A673 (cell line): ENCODE data around the gene PPP2R5A. TPM values are rescaled to one million over a fixed set of nuclear protein-coding genes. Genes with fewer than 3 reads are reported as not detected.

Experiments used
- BruUV-seq: library from RNA; stranded (reverse); fragments of 400-500 nt; replicated peaks from 2 replicates; lab custom pipeline; 2021; lab: Mats Ljungman, UMichigan
- CTCF ChIA-PET: fragments of 300-600 bp; sonication (Branson Sonifier 250); formaldehyde crosslinking; loops from one replicate; lab custom pipeline; 2022; ENCODE audit warnings: antibody characterized with exemption; lab: Charles Lee
- POLR2A ChIA-PET: fragments of 300-600 bp; sonication (Branson Sonifier 250); formaldehyde crosslinking; loops from one replicate; lab custom pipeline; 2022; ENCODE audit warnings: antibody characterized with exemption; ENCODE audit not compliant: low non-redundant PET; lab: Charles Lee
- DNase-seq: peaks from one replicate; pipeline ENCODE4 v3.0.0-alpha.2; 2015; ENCODE audit warnings: low spot score
- H3K27ac ChIP-seq: fragments of 200-600 bp; sonication (generic); 2 replicates; pipeline ENCODE4 v1.5.1; 2016; ENCODE audit warnings: mixed run types, low read depth, mild to moderate bottlenecking, mixed read lengths, antibody characterized with exemption, low read length; ENCODE audit not compliant: poor library complexity, severe bottlenecking
- H3K27me3 ChIP-seq: fragments of 200-600 bp; sonication (generic); replicated peaks from 2 replicates; pipeline ENCODE4 v1.6.1; 2017; ENCODE audit warnings: mixed run types, low read depth, mild to moderate bottlenecking, mixed read lengths, antibody characterized with exemption, low read length; ENCODE audit not compliant: insufficient read depth, poor library complexity
- H3K36me3 ChIP-seq: fragments of 200-600 bp; sonication (generic); 2 replicates; pipeline ENCODE4 v1.6.1; 2016; ENCODE audit warnings: mixed run types, mild to moderate bottlenecking, mixed read lengths, antibody characterized with exemption, low read length; ENCODE audit not compliant: insufficient read depth, poor library complexity, severe bottlenecking
- H3K4me1 ChIP-seq: fragments of 200-600 bp; sonication (generic); 2 replicates; pipeline ENCODE4 v1.6.1; 2017; ENCODE audit warnings: mixed run types, mild to moderate bottlenecking, mixed read lengths, antibody characterized with exemption, low read length; ENCODE audit not compliant: insufficient read depth, poor library complexity, severe bottlenecking
- H3K4me3 ChIP-seq: fragments of 200-600 bp; sonication (generic); 2 replicates; pipeline ENCODE4 v1.5.1; 2016; ENCODE audit warnings: low read depth, mixed run types, mild to moderate bottlenecking, mixed read lengths, low read length; ENCODE audit not compliant: poor library complexity, severe bottlenecking
- H3K9me3 ChIP-seq: fragments of 200-600 bp; sonication (generic); 2 replicates; pipeline ENCODE4 v1.6.1; 2016; ENCODE audit warnings: mixed run types, low read depth, mild to moderate bottlenecking, mixed read lengths, antibody characterized with exemption, low read length; ENCODE audit not compliant: poor library complexity, severe bottlenecking
- EZH2 ChIP-seq: fragments of 200-600 bp; sonication (generic); IDR thresholded peaks from 2 replicates; pipeline ENCODE4 v1.6.1; 2017; ENCODE audit warnings: borderline replicate concordance, low read depth, mild to moderate bottlenecking, mixed read lengths, antibody characterized with exemption, low read length; ENCODE audit not compliant: poor library complexity, severe bottlenecking
- intact Hi-C: fragments of 100-400 bp; cut with micrococcal nuclease; formaldehyde crosslinking; loops from one replicate; pipeline ENCODE4 v1.10.0; 2022; ENCODE audit not compliant: unreplicated experiment
- total RNA-seq: library from RNA; stranded (reverse); gene quantifications from 2 replicates; pipeline ENCODE4 v1.2.3, GENCODE V29; 2021
- TF ChIP-seq, protein P1 (sequence below): fragments of 300-800, 200-600 bp; sonication (generic); conservative IDR thresholded peaks from 2 replicates; pipeline ENCODE4 v1.5.1; 2017; ENCODE audit warnings: low read depth, mild to moderate bottlenecking, antibody characterized with exemption, low read length, moderate library complexity, mixed read lengths

PPP2R5A gene
- total RNA-seq, 1 experiment from 2014 or later = 13.9 TPM

DNA sequence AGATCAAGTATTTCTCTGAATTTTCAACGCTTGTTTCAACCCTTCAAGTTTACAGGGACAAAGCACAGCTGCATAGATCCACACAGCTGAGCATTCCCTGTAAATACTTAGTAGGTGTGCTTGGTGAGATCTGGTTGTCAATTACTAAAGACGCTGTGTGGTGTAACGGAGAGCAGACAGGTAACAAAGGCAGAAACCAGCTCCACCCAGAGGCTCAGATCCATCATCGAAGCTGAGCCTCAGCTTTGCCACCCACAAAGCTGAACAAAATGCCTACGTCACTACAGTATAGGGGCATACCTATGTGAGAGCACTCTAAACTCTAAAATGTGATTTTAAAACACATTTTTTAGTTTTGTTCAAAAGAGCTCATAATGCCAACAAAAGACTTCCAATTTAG, 90.8 kb downstream of the PPP2R5A start:
- intact Hi-C loops = no loop called here
- peaks cover 5% of the 10 kb centered on the region for H3K36me3 ChIP-seq
- no peak for TF ChIP-seq EZH2
- TF ChIP-seq, protein P1, sequence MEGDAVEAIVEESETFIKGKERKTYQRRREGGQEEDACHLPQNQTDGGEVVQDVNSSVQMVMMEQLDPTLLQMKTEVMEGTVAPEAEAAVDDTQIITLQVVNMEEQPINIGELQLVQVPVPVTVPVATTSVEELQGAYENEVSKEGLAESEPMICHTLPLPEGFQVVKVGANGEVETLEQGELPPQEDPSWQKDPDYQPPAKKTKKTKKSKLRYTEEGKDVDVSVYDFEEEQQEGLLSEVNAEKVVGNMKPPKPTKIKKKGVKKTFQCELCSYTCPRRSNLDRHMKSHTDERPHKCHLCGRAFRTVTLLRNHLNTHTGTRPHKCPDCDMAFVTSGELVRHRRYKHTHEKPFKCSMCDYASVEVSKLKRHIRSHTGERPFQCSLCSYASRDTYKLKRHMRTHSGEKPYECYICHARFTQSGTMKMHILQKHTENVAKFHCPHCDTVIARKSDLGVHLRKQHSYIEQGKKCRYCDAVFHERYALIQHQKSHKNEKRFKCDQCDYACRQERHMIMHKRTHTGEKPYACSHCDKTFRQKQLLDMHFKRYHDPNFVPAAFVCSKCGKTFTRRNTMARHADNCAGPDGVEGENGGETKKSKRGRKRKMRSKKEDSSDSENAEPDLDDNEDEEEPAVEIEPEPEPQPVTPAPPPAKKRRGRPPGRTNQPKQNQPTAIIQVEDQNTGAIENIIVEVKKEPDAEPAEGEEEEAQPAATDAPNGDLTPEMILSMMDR = no peak
- H3K4me1 ChIP-seq = no peaks in the 10 kb centered on the region
- no peaks in the 10 kb centered on the region for H3K27me3 ChIP-seq
- no peak for DNase-seq
- ChIA-PET CTCF (no interaction called here), POLR2A (interaction anchor here (0.6 kb wide), 1 partner anchor 1454 kb away, joined by 6 read pairs; no protein-coding TSS in a partner anchor)
- H3K4me3 ChIP-seq = no peak overlapping the region
- peaks cover 7% of the 10 kb centered on the region for H3K9me3 ChIP-seq
- H3K27ac ChIP-seq = no peak overlapping the region
- BruUV-seq = no TSS peak

DNA sequence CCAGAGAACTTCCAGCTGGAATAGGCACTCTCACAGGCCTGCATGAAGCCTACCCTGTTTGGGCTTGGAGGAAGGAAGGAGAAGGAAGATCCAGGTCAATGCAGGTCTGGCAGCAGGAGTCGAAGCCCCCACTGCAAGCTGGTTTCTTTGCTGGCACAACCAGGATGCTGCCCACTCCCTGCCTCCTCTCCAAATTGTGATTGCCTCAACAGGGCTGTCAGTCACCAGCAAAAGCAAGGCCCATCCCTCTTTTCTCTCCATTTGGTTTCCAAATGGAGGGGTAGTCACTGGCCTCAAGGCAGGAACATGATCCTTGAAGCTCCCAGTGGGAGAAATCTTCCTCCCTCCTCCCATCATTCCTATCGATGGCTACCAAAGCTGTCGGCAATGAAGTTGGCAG, 92.4 kb downstream of the PPP2R5A start:
- POLR2A ChIA-PET = no interaction called here
- intact Hi-C loops = no loop called here

DNA sequence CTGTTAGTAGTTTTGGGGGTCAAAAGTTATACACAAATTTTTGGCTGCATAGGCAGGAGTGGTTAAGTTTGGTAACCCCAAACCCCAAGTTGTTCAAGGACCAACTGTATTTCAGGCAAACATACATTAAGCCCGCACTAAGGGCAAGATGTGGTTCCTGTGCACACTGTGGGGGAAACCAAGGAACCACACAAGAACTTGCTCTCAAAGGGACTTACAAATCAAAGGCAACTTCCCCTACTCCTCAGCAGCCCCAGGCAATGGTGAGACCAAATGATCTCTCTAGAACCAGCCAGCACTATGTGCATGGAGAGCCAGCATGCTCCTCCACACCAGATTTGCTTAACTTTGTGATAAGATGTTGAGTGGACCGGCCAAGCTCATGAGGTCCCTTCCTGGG, 94.2 kb downstream of the PPP2R5A start:
- Histone ChIP-seq H3K27ac (no peak overlapping the region), H3K27me3 (no peaks in the 10 kb centered on the region), H3K4me3 (no peak overlapping the region), H3K4me1 (no peaks in the 10 kb centered on the region), H3K9me3 (no peaks in the 10 kb centered on the region), H3K36me3 (no peaks in the 10 kb centered on the region)
- DNase-seq = no peak
- POLR2A ChIA-PET = no interaction called here
- TF ChIP-seq EZH2 = no peak
- TF ChIP-seq, protein P1 = no peak
- BruUV-seq = no TSS peak
- CTCF ChIA-PET = no interaction called here
- intact Hi-C loops = no loop called here

More for the DNA sequence above, 92.4 kb downstream of the PPP2R5A start:
- Histone ChIP-seq H3K27me3 (no peaks in the 10 kb centered on the region), H3K4me1 (no peaks in the 10 kb centered on the region), H3K27ac (no peak overlapping the region), H3K4me3 (no peak overlapping the region), H3K9me3 (peaks cover 2% of the 10 kb centered on the region), H3K36me3 (no peaks in the 10 kb centered on the region)
- CTCF ChIA-PET = no interaction called here
- no TSS peak for BruUV-seq
- no peak for TF ChIP-seq EZH2
- TF ChIP-seq, protein P1 = no peak
- DNase-seq = no peak
